RWPE1 (cell line): ENCODE results near the gene DNAJB12.
"Not testable (repeated sequence)": the region's sequence is repeated elsewhere in the genome, so short reads cannot be mapped to it uniquely, and the experiment has no call there.

Experiments
- CTCF ChIA-PET: fragments of 350-600 bp; sonication (Branson Sonifier 250); formaldehyde crosslinking; extraction: SDS; loops from one replicate; lab custom pipeline; 2021; lab: Yijun Ruan, JAX
- POLR2A ChIA-PET: fragments of 400-600 bp; formaldehyde crosslinking; extraction: SDS; loops from one replicate; lab custom pipeline; 2020; ENCODE audit warnings: antibody characterized with exemption; ENCODE audit not compliant: low non-redundant PET; lab: Yijun Ruan, JAX
- DNase-seq: peaks from one replicate; pipeline ENCODE4 v3.0.0; 2012; ENCODE audit warnings: low spot score
- H3K27ac ChIP-seq: fragments of 450-650 bp; 2 replicates; pipeline ENCODE4 v1.5.1; 2017
- CTCF ChIP-seq: fragments of 450-650 bp; conservative IDR thresholded peaks from 2 replicates; pipeline ENCODE4 v1.5.1; 2017; ENCODE audit warnings: low read depth, mild to moderate bottlenecking

DNAJB12 gene

GRCh38 chr10:72308320-72308987 is 46.3 kb downstream of the DNAJB12 start:
- DNase-seq: no peak
- ChIA-PET POLR2A (interaction anchor here (0.6 to 1.3 kb wide), 5 partner anchors 10 to 23 kb away, joined by 3 to 8 read pairs (median 4); no protein-coding TSS in a partner anchor), CTCF (interaction anchor here (0.6 to 1.0 kb wide), 3 partner anchors 8 to 31 kb away, joined by 3 read pairs; no protein-coding TSS in a partner anchor)
- H3K27ac ChIP-seq: peak overlapping the region; percentile 77
- no peak for TF ChIP-seq CTCF

GRCh38 chr10:72307711-72308110 is 47.0 kb downstream of the DNAJB12 start:
- peak overlapping the region; percentile 77 for H3K27ac ChIP-seq
- ChIA-PET CTCF (interaction anchor here (1.0 kb wide), 1 partner anchor 8 kb away, joined by 3 read pairs; no protein-coding TSS in a partner anchor), POLR2A (interaction anchor here (0.6 to 1.1 kb wide), 3 partner anchors 10 to 15 kb away, joined by 3 to 5 read pairs (median 3); no protein-coding TSS in a partner anchor)
- DNase-seq: not testable (repeated sequence)

GRCh38 chr10:72306215-72306760 is 48.4 kb downstream of the DNAJB12 start:
- H3K27ac ChIP-seq: peak overlapping the region; percentile 77
- no peak for DNase-seq
- TF ChIP-seq CTCF: no peak
- ChIA-PET CTCF (interaction anchor here (0.6 kb wide), 1 partner anchor 182 kb away, joined by 5 read pairs; no protein-coding TSS in a partner anchor), POLR2A (interaction anchor here (0.7 to 0.9 kb wide), 2 partner anchors 14 to 70 kb away, joined by 4 to 12 read pairs; no protein-coding TSS in a partner anchor)

GRCh38 chr10:72303424-72304128 is 51.1 kb downstream of the DNAJB12 start:
- ChIA-PET CTCF (interaction anchor here (1.7 to 2.3 kb wide), 3 partner anchors 18 to 34 kb away, joined by 5 to 8 read pairs (median 6); no protein-coding TSS in a partner anchor), POLR2A (interaction anchor here (1.0 kb wide), 1 partner anchor 18 kb away, joined by 3 read pairs; no protein-coding TSS in a partner anchor)
- H3K27ac ChIP-seq: peak overlapping the region; percentile 59
- no peak for DNase-seq
- no peak for TF ChIP-seq CTCF

- no peak for DNase-seq
- POLR2A ChIA-PET: interaction anchor here (0.6 to 2.6 kb wide), 3 partner anchors 9 to 37 kb away, joined by 3 to 18 read pairs (median 5); no protein-coding TSS in a partner anchor
- CTCF ChIA-PET: no interaction called here
- peak overlapping the region; percentile 95 for H3K27ac ChIP-seq
- no peak for TF ChIP-seq CTCF
Measured at GRCh38 chr10:72298592-72299519, 55.9 kb downstream of the DNAJB12 start.
